ENCODE results near the gene SUN1. TPM values are rescaled to one million over a fixed set of nuclear protein-coding genes. Genes with fewer than 3 reads are reported as not detected.

SUN1 gene
- total and polyA plus RNA-seq, 9 of the 15 experiments (the other 6 are each of a cell fraction or from before 2014, with no cell fraction given) = 36.8 to 132 (median 62.3) TPM

DNA sequence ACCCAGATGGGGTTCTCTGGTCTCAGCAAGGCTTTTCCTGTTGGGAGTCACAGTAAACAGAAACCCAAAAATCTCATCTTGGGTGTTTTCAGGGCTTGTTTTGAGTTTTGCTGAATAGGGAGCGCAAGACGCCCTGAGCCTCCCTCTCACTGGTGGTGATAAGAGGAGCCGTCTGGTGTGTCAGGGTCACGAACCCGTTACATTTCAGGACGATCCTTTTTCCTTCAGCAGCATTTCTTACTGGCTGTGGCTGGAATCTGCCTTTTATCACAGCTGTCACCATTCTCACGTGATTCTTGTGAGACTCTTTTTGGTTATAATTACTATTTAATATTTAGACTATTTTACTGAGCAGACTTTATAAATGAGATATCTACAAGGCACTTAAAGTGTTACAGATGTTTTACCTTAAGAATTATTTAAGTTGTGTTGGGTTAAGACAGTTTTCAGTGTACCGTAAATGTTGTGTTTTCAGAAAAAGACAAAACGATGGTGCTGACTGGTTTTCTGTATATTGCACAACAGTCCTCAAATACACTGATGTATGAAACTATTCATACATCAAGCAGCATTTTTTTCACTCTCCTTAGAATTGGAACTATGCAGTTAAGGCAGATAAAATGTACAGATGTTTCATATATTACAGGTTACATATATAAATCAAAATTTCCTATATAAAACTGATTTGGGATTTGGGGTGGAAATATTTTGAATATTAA lies 41.9 kb downstream of the SUN1 start (continued):
- TF ChIP-seq, protein P1, sequence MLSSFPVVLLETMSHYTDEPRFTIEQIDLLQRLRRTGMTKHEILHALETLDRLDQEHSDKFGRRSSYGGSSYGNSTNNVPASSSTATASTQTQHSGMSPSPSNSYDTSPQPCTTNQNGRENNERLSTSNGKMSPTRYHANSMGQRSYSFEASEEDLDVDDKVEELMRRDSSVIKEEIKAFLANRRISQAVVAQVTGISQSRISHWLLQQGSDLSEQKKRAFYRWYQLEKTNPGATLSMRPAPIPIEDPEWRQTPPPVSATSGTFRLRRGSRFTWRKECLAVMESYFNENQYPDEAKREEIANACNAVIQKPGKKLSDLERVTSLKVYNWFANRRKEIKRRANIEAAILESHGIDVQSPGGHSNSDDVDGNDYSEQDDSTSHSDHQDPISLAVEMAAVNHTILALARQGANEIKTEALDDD (IDR thresholded peaks at IDR 0.05) = no peak
- TF ChIP-seq ZHX1 (conservative IDR thresholded peaks at IDR 0.05; ENCODE audit: low read length) = no peak
- TF ChIP-seq ZNF24 (IDR thresholded peaks at IDR 0.05) = no peak
- peak; percentile 29 for TF ChIP-seq ZNF395 (CRISPR knock-in tag; IDR thresholded peaks at IDR 0.05)
- 0 out of 2 replicates have a peak, but pooled peaks have one; percentile 24 for TF ChIP-seq NFIC (IDR thresholded peaks at IDR 0.05)
- no peak for TF ChIP-seq NEUROD1 (IDR thresholded peaks at IDR 0.05; ENCODE audit: borderline replicate concordance, low read depth, low read length, partially characterized antibody)
- no peak for TF ChIP-seq C11orf30 (IDR thresholded peaks at IDR 0.05; ENCODE audit: low read depth)
- no peak for TF ChIP-seq MXI1 (IDR thresholded peaks at IDR 0.05; ENCODE audit: low read depth, low read length)
- TF ChIP-seq RB1 (IDR thresholded peaks at IDR 0.05; ENCODE audit: low read depth) = no peak
- TF ChIP-seq GTF2F1 (IDR thresholded peaks at IDR 0.05; ENCODE audit: low read depth, low read length) = no peak
- TF ChIP-seq HDGF (IDR thresholded peaks at IDR 0.05) = no peak
- TF ChIP-seq, protein P2, sequence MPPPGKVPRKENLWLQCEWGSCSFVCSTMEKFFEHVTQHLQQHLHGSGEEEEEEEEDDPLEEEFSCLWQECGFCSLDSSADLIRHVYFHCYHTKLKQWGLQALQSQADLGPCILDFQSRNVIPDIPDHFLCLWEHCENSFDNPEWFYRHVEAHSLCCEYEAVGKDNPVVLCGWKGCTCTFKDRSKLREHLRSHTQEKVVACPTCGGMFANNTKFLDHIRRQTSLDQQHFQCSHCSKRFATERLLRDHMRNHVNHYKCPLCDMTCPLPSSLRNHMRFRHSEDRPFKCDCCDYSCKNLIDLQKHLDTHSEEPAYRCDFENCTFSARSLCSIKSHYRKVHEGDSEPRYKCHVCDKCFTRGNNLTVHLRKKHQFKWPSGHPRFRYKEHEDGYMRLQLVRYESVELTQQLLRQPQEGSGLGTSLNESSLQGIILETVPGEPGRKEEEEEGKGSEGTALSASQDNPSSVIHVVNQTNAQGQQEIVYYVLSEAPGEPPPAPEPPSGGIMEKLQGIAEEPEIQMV (tag; conservative IDR thresholded peaks at IDR 0.05; ENCODE audit: low read depth) = no peak
- TF ChIP-seq, protein P3, sequence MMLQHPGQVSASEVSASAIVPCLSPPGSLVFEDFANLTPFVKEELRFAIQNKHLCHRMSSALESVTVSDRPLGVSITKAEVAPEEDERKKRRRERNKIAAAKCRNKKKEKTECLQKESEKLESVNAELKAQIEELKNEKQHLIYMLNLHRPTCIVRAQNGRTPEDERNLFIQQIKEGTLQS (IDR thresholded peaks at IDR 0.05) = no peak
- TF ChIP-seq, protein P3 (CRISPR knock-in tag; conservative IDR thresholded peaks at IDR 0.05) = no peak
- no peak for TF ChIP-seq PTRF (tag; IDR thresholded peaks at IDR 0.05)
- no peak for TF ChIP-seq ZNF551 (CRISPR knock-in tag; IDR thresholded peaks at IDR 0.05)
- TF ChIP-seq ZNF778 (CRISPR knock-in tag; IDR thresholded peaks at IDR 0.05) = no peak
- TF ChIP-seq GATAD2B (IDR thresholded peaks at IDR 0.05; ENCODE audit: borderline replicate concordance) = no peak
- no peak for TF ChIP-seq ZNF121 (CRISPR knock-in tag; conservative IDR thresholded peaks at IDR 0.05)
- 0 out of 2 replicates have a peak, but pooled peaks have one; percentile 20 for TF ChIP-seq POLR2AphosphoS5 (IDR thresholded peaks at IDR 0.05; ENCODE audit: control insufficient read depth, insufficient read depth, low read depth, low read length)
- no peak for TF ChIP-seq TAL1 (IDR thresholded peaks at IDR 0.05)
